ENCODE data around the gene NT5DC3. TPM values are rescaled to one million over a fixed set of nuclear protein-coding genes. Genes with fewer than 3 reads are reported as not detected.

The NT5DC3 gene
- total RNA-seq, 1 donor from 2014 or later: 5.2 TPM

DNA sequence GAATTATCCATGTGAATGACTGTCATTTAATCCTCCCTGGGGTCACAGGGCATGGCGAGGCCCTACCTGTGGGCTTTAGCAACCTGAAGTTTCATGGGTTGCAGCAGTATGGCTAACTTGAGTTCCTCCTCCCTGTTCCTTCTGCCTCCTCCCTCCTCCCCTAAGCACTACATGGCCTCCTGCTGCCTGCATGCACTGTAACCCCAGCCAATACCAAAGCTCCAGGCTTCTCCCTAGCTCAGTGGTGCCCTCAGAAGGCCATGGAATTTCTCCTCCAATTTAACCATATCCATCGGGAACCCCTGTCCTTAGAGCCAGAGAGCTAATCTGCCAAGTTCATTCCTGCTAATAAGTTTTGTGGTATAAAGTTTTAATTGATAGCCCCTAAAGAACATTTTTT lies 95.1 kb downstream of the NT5DC3 start:
- Histone ChIP-seq H3K9me3 (no peaks in the 10 kb centered on the region), H3K4me3 (no peak overlapping the region), H3K4me1 (peaks cover 6% of the 10 kb centered on the region), H3K36me3 (no peaks in the 10 kb centered on the region), H3K27ac (no peak overlapping the region), H3K27me3 (no peaks in the 10 kb centered on the region)
- intact Hi-C loops (cut with DNase I): loop anchor here (5.0 kb wide), 1 partner anchor 1561 kb away; no protein-coding TSS in a partner anchor
- no peak for TF ChIP-seq POLR2AphosphoS5 (IDR thresholded peaks at IDR 0.05; ENCODE audit: insufficient read depth in 1 of 2, low read depth in 1 of 2)
- TF ChIP-seq, protein P1, sequence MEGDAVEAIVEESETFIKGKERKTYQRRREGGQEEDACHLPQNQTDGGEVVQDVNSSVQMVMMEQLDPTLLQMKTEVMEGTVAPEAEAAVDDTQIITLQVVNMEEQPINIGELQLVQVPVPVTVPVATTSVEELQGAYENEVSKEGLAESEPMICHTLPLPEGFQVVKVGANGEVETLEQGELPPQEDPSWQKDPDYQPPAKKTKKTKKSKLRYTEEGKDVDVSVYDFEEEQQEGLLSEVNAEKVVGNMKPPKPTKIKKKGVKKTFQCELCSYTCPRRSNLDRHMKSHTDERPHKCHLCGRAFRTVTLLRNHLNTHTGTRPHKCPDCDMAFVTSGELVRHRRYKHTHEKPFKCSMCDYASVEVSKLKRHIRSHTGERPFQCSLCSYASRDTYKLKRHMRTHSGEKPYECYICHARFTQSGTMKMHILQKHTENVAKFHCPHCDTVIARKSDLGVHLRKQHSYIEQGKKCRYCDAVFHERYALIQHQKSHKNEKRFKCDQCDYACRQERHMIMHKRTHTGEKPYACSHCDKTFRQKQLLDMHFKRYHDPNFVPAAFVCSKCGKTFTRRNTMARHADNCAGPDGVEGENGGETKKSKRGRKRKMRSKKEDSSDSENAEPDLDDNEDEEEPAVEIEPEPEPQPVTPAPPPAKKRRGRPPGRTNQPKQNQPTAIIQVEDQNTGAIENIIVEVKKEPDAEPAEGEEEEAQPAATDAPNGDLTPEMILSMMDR (IDR thresholded peaks at IDR 0.05): no peak
- TF ChIP-seq POLR2A (IDR thresholded peaks at IDR 0.05): no peak
- no peak for DNase-seq (ENCODE audit: extremely low spot score in 2 of 2)

DNA sequence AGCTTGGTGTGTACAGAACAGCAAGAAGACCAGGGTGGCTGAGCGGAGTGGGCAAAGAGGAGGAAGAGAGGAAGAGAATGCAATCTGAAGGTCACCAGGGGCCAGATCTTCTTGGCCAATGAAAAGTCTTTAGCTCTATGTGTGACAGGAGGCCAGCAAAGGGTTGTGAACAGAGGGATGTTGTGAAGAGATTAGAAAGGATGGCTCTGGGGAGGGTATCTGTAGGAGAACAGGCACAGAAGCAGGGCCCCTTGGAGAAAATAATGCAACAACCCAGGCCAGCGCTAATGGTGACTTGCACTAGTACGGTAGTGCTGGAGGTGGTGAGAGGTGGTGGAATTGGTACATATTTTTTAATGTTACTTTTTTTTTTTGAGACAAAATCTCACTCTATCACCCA lies 97.2 kb downstream of the NT5DC3 start:
- H3K27me3 ChIP-seq: no peaks in the 10 kb centered on the region
- no peak for TF ChIP-seq POLR2AphosphoS5 (IDR thresholded peaks at IDR 0.05; ENCODE audit: insufficient read depth in 1 of 2, low read depth in 1 of 2)
- TF ChIP-seq, protein P1 (IDR thresholded peaks at IDR 0.05): no peak
- TF ChIP-seq POLR2A (IDR thresholded peaks at IDR 0.05): no peak
- intact Hi-C loops (cut with DNase I): no loop called here

GRCh38 chr12:103742349-103742932 lies 98.6 kb downstream of the NT5DC3 start:
- Histone ChIP-seq H3K36me3 (no peaks in the 10 kb centered on the region), H3K4me3 (no peak overlapping the region), H3K27ac (no peak overlapping the region), H3K27me3 (no peaks in the 10 kb centered on the region), H3K4me1 (peaks cover 6% of the 10 kb centered on the region), H3K9me3 (no peaks in the 10 kb centered on the region)
- no peak for DNase-seq (ENCODE audit: extremely low spot score in 2 of 2)
- TF ChIP-seq POLR2AphosphoS5 (IDR thresholded peaks at IDR 0.05; ENCODE audit: insufficient read depth in 1 of 2, low read depth in 1 of 2): no peak
- TF ChIP-seq, protein P1 (IDR thresholded peaks at IDR 0.05): no peak
- no peak for TF ChIP-seq POLR2A (IDR thresholded peaks at IDR 0.05)
- intact Hi-C loops (cut with DNase I): no loop called here

More for the DNA sequence above, 97.2 kb downstream of the NT5DC3 start:
- Histone ChIP-seq H3K27ac (no peak overlapping the region), H3K36me3 (no peaks in the 10 kb centered on the region), H3K4me3 (no peak overlapping the region), H3K4me1 (peaks cover 6% of the 10 kb centered on the region), H3K9me3 (no peaks in the 10 kb centered on the region)
- DNase-seq (ENCODE audit: extremely low spot score in 2 of 2): no peak

DNA sequence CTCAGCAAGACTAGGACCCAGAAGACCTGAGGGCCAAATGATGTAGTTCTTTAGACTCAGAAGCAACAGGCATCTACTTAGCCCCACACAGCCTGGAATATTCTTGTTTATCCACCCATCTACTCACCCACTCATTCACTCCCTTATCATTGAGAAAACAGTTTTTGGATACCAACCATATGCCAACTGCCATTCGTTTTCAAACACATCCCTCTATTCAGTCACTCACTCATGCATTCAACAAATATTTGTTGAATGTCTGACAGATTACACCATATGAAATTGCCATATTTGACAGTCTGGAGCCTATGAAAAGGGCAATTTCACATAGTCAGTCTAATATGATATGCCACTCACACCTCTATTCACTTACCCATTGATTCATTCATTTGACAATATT lies 103.2 kb downstream of the NT5DC3 start:
- H3K4me3 ChIP-seq: no peak overlapping the region
- DNase-seq (ENCODE audit: extremely low spot score in 2 of 2): no peak
- H3K4me1 ChIP-seq: peaks cover 6% of the 10 kb centered on the region
- no peak overlapping the region for H3K27ac ChIP-seq
- no peaks in the 10 kb centered on the region for H3K27me3 ChIP-seq
- H3K9me3 ChIP-seq: no peaks in the 10 kb centered on the region
- intact Hi-C loops (cut with DNase I): no loop called here
- no peak for TF ChIP-seq POLR2AphosphoS5 (IDR thresholded peaks at IDR 0.05; ENCODE audit: insufficient read depth in 1 of 2, low read depth in 1 of 2)
- no peak for TF ChIP-seq POLR2A (IDR thresholded peaks at IDR 0.05)
- TF ChIP-seq, protein P1 (IDR thresholded peaks at IDR 0.05): no peak
- H3K36me3 ChIP-seq: no peaks in the 10 kb centered on the region

DNA sequence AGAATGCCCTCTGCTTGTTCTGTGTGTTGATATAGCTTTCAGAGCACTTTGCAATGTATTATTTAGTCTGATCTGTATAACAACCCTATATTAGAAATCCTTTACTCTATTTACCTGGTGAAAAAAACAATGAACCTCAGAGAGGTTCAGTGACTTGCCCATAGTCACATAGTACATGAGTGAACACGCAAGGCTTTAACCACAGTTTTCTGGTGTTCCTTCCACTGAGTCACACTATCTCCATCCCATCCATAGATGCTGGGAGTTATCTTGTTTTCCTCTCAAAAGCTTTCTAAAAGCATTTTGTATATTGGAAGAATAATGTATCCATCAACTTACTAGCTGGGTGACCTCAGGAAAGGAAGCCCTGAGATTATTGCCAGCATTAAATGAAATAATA lies 104.5 kb downstream of the NT5DC3 start:
- intact Hi-C loops (cut with DNase I): no loop called here

More for the DNA sequence above, 104.5 kb downstream of the NT5DC3 start:
- Histone ChIP-seq H3K9me3 (no peaks in the 10 kb centered on the region), H3K27ac (no peak overlapping the region), H3K4me3 (no peak overlapping the region), H3K36me3 (no peaks in the 10 kb centered on the region), H3K4me1 (no peaks in the 10 kb centered on the region), H3K27me3 (no peaks in the 10 kb centered on the region)
- no peak for DNase-seq (ENCODE audit: extremely low spot score in 2 of 2)
- TF ChIP-seq POLR2A (IDR thresholded peaks at IDR 0.05) (no peak), POLR2AphosphoS5 (IDR thresholded peaks at IDR 0.05; ENCODE audit: insufficient read depth in 1 of 2, low read depth in 1 of 2) (no peak)
- TF ChIP-seq, protein P1 (IDR thresholded peaks at IDR 0.05): no peak
